Stimulated activated CD8-positive, alpha-beta memory T cell treated with anti-CD3 and anti-CD28 coated beads, Interleukin-4, amount 100 ng/mL, for 4 hours (primary cell): ENCODE results near the gene U2SURP.

ENCODE experiments used
- DNase-seq, 2 donors: peaks; one replicate each; pipeline ENCODE4 v3.0.0-alpha.2; 2020; ENCODE audit warnings: low read depth in 2 of 2, low spot score in 1 of 2

The U2SURP gene

GRCh38 chr3:143001369-143002082 is at the start of gene U2SURP:
U2SURP (plus strand) TSS chr3:143001570; CDS start chr3:143001629, 59 bp downstream.
- peak; percentile 74 to 83 for DNase-seq

- no peak for DNase-seq
Measured at GRCh38 chr3:142951794-142952193, 49.6 kb upstream of the U2SURP start.

- no peak for DNase-seq
Measured at GRCh38 chr3:142952272-142953193, 48.8 kb upstream of the U2SURP start.

- DNase-seq, result no peak
Measured at GRCh38 chr3:142953443-142953842, 47.9 kb upstream of the U2SURP start.

- DNase-seq, result no peak
Measured at GRCh38 chr3:142958707-142959106, 42.7 kb upstream of the U2SURP start.

- DNase-seq, result no peak
Measured at GRCh38 chr3:142960322-142960850, 41.0 kb upstream of the U2SURP start.

- DNase-seq, result no peak
Measured at GRCh38 chr3:142961539-142961938, 39.8 kb upstream of the U2SURP start.

- no peak for DNase-seq
Measured at GRCh38 chr3:142962175-142962519, 39.2 kb upstream of the U2SURP start.

GRCh38 chr3:142962520-142963233 is 38.7 kb upstream of the U2SURP start:
- DNase-seq, result no peak

GRCh38 chr3:142963234-142963515 is 38.2 kb upstream of the U2SURP start:
- no peak for DNase-seq

- DNase-seq, result no peak
Measured at GRCh38 chr3:142963516-142964448, 37.6 kb upstream of the U2SURP start, which contains the start of gene PAQR9. PAQR9 (minus strand) TSS chr3:142963674; CDS start chr3:142963336, 338 bp downstream.

GRCh38 chr3:142965581-142965980 is 35.8 kb upstream of the U2SURP start:
- DNase-seq, result no peak

GRCh38 chr3:142966808-142967207 is 34.6 kb upstream of the U2SURP start:
- DNase-seq, result no peak

GRCh38 chr3:142968319-142969025 is 32.9 kb upstream of the U2SURP start:
- DNase-seq, result no peak

- no peak for DNase-seq
Measured at GRCh38 chr3:142971431-142971830, 29.9 kb upstream of the U2SURP start.

- DNase-seq, result no peak
Measured at GRCh38 chr3:142972092-142972753, 29.1 kb upstream of the U2SURP start.

GRCh38 chr3:142973217-142974009 is 28.0 kb upstream of the U2SURP start:
- no peak for DNase-seq

GRCh38 chr3:142975316-142975995 is 25.9 kb upstream of the U2SURP start:
- no peak for DNase-seq
